KBM-7 (cell line): Measurements from ENCODE around the gene GPI.

Source experiments
- DNase-seq: peaks from one replicate; pipeline ENCODE4 v3.0.0-alpha.2; 2015
- in situ Hi-C: fragments of 300-500 bp; cut with MboI; formaldehyde crosslinking; loops from 2 replicates; pipeline ENCODE4 v1.14.3; 2020; ENCODE audit warnings: low sequenced_read_pairs, low pct_unique_long_range_greater_than_20kb, mixed read lengths

GPI gene

GRCh38 chr19:34336781-34337271 is 28.2 kb upstream of the GPI start:
- in situ Hi-C loops, result no loop called here
- peak; percentile 62 for DNase-seq

DNA sequence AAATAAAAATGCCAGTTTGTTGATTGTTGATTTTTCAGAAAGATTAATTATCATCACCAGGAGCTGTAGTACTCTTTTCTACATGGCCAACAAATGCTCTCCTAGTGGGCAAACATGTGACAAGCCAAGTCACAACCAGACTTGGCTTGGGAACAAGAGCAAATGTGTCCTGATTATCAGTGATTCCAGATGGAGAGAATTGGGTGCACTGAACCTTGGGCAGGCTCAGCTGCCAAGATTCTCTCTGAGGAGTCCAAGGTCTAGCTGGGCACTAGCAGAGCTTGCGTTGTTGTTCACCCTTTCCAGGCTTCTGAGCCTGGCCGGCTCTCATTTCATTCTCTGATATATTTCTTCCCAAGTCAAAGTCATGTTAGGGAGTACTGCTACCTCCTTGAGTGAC is 27.3 kb upstream of the GPI start:
- in situ Hi-C loops, result no loop called here
- DNase-seq, result no peak

- DNase-seq, result no peak
- in situ Hi-C loops, result no loop called here
Measured at GRCh38 chr19:34341935-34342680, 22.9 kb upstream of the GPI start.

DNA sequence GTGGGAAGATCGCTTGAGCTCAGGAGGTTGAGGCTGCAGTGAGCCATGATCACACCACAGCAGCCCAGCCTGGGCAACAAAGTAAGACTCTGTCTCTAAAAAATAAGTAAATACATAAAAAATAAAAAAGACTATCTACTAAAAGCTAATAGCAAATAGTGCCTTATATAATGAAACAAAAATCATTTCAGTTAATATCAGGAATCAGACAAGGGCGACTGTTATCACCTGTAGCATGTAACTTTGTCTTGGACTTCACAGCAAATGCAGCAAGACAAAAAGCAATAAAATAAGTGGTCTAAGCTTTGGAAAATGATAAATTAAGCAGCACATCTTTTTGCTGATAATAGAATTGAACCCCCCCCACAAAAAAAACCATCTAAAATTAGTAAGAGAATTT is 21.2 kb upstream of the GPI start:
- in situ Hi-C loops, result no loop called here
- no peak for DNase-seq

- peak; percentile 65 for DNase-seq
- in situ Hi-C loops, result no loop called here
Measured at GRCh38 chr19:34345947-34346351, 19.0 kb upstream of the GPI start.

DNA sequence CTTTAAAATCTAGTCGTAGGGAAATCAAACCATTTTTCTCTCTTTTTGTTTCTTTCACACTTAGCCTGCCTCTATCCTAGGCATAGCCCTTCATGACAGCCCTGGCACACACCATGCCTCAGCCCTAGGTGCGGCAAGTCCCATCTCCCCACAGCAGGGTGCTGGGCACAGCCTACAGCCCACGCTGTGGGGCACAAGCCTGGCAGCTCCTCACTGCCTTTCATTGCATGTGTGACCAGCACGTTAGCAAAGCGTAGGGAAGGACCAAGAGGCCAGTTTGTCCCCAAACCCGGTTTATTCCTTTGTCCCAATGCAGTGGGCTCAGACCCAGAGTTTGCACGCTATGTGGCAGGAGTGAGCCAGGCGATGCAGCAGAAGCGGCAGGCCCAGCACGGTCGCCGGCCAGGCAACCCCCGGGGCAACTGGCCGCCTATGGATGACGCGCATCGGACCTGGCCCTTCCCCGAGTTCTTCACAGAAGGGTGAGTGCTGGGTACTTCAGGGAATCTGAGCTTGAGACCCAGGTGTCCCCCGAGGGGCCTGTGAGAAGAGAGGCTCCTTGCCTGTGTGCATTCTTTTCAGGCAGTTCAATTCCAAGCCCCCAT is 17.3 kb upstream of the GPI start:
- no peak for DNase-seq
- in situ Hi-C loops, result no loop called here

DNA sequence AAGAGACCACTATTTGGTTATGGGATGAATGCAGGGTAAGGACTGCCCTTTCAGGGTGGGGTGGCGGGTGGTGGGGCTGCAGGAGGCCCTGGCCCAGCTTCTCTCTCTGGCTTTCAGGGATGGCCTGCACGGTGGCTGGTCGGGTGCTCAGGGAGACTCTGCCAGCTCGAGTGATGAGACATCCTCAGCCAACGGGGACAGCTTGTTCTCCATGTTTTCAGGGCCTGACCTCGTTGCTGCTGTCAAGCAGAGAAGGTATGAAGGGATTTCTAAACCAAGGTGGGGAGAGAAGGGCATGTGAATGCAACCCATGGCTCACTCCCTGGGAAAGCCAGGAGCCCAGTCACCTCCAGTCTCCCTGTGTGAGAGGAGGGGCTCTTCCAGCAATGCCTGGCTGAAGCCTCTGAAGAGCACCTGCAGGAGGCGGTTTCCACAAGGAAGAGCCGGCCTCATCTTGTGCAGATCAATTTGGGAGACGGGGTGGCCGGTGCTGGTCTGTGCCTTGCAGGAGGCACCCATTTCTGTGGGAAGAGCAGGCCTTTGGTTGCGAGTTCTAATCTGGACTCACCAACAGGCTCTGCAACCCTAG is 16.0 kb upstream of the GPI start:
- in situ Hi-C loops, result no loop called here
- DNase-seq, result no peak

GRCh38 chr19:34350161-34350561 is 14.8 kb upstream of the GPI start:
- in situ Hi-C loops, result no loop called here
- DNase-seq, result no peak

DNA sequence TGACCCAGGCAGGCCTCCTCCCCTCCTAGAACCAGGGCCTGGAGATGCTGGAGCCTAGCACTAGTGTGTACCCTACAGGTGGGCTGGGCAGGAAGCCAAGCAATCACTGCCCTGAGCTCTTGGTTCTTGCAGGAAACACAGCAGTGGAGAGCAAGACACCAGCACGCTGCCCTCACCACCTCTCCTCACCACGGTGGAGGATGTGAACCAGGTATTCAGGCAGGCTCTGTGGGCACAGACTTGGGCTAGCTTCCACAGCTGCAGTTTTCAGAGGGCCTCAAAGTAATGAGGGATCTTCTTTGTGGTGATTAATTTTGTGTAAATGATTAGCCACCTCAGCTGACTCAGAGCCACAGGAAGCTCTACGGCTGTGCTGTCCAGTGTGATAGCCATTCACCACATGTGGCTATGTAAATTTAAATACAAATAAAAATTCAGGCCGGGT is 13.6 kb upstream of the GPI start:
- in situ Hi-C loops, result no loop called here
- DNase-seq, result no peak

DNA sequence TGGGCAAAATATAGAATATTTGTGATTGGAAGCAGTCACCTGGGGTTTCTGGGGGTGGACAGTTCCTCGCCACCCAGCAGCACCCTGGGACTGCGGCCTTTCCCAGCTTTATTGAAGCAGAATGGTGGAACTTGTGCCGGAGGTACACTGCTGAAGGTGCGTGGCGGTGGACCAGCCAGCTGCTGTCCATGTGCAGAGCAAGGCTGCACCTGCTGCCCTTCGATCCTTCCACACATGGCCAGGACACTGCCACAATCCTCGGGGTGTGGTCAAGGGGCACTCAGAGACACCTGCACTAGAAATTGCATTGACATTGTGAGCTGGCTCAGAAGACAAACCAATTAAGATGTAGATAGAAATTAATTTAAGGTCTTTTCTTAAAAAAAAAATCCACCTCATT is 11.4 kb upstream of the GPI start:
- in situ Hi-C loops, result no loop called here
- DNase-seq, result no peak

DNA sequence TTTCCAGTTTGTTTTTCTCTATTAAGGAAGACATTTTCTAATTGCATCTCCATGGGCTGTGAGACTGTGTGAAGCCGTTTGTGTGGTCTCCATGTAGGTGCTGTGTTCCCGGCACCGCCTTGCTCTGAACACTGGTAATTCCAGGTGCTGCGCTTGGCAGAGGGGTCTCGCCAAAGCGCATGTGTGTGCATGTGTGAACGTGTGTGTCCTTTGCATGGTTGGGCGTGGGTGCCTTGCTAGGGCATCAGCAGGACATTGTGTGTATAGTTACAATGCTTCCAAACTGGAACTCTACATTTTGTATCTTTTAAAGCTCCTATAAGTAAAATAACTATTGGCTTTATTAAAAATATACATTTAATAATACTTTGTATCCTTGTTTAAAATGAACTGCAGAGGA is 9.8 kb upstream of the GPI start:
- in situ Hi-C loops, result no loop called here
- DNase-seq, result no peak

DNA sequence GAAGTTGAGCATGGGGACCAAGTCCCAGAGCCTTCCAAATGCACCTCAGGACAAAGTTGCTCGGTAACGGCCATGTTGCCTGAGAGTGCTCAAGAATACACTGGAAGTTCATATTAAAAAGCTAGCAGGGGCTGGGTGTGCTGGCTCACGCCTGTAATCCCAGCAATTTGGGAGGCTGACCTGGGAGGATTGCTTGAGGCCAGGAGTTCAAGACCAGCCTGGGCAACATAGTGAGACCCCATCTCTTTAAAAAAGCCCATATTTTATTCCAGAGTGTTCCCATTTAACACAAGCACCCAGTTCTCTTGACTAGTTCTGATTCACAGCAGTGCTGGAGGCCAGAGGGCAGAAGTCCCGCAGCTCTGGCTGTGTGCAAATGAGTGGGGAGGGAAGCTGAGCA is 8.1 kb upstream of the GPI start:
- in situ Hi-C loops, result no loop called here
- DNase-seq, result no peak

DNA sequence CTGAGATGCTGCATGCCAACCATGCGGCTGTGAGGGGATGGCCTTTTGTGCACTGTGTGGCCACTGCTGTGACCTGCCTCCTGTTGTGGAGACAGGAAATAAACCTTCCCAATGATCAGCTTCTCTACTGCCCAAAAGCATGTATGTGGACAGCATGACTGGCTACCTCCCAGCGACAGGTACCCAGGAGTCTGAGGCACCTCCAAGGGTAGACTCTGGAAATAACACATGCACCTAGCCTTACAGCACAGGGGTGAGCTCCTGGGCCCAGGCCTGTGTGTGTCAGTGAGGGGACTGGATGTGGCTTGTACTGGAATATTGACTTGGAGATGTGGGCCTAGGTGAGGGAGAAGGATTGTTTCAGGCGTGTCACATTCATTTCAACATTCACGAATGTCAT is 7.6 kb upstream of the GPI start:
- DNase-seq, result no peak
- in situ Hi-C loops, result no loop called here

DNA sequence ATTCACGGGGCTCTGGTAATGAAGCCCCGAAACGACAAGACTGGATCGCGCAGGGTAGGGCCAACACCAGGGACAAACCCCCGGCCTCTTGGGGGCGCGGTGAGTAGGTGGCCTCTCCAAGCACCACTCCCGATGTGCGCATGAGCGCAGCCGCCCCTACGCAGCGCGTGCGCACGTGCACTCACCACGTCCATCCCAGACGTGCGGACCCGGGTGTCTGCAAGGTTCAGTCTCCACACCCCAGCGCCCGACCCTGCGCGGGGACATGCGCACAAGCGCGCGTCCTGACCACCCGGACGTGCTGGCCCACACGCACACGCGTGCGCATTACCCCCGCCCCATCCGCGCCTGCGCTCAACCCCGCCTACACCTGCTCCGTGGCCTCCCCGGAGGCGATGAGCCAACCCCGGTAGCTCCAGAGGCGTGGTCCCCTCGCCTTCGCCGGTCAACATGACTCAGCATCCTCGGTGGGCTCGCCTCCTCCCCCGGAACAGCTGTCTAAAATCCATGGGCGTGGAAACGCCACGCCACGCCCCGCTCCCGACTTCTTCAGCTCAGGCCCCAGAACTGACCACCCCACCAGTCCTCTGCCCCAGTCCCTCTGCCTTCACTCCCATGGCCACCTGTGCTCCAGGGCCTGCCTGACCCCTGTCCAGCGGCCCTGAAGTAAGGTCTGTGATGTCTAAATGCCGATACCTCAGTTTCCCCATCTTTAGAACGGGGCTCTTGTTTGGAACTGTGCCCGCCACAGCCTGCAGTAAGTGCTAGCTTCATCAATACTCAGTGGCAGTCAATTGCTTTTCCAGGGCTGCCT is 5.6 kb upstream of the GPI start:
- peak; percentile 91 for DNase-seq
- in situ Hi-C loops, result no loop called here

DNA sequence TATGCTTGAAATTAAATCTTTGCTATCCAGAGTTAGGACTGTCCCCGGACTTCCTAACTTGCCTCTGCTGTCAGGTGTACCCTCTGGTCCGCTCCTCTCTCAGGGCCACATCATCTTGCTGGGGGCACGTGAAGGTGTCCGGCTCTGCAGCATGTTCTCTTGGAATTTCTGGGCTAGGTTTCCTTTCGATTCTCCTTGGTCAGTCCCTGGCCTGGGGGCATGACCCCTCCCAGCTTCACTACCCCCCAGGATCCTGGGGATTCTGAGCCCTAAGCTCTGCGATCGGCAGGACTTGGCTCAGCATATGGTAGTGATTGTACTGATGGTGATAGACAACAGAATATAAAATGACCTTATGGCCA is 5.1 kb upstream of the GPI start:
- DNase-seq, result no peak
- in situ Hi-C loops, result no loop called here

DNA sequence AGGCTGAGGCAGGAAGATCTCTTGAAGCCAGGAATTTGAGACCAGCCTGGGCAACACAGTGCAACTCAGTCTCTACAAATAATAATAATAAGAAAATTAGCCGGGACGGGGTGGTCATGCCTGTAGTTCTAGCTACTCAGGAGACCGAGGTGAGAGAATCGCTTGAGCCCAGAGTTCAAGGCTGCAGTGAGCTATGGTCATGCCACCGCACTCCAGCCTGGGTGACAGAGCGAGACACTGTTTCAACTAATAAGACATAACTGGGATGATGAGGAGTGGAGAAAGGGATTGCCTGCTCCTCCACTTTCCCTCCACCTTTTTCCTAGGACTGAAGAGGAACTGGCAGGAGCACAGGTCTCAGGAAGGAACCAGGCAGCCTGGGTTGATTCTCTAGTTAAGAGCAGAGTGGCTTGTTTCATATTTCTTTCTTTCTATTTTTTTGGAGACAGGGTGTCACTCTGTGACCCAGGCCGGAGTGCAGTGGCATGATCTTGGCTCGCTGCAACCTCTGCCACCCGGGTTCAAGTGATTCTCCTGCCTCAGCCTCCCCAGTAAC is 4.6 kb upstream of the GPI start:
- in situ Hi-C loops, result no loop called here
- no peak for DNase-seq

DNA sequence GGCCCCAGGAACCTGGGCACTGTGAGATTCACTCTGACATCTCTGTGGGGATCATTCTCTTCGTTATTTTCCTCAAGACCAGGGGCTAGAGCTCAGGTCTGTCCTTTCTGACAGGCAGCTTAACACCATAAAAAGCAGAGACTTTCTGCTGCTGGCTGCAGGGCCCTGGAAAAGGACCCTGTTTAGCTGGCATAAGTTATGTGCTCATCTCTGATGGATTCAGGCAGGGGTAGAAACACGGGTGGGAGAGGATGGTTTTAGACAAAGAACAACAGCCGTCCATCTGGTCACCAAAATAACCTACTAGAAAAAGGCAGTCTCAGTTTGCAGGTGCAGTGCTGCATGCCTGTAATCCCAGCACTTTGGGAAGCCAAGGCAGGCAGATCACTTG is 2.3 kb upstream of the GPI start:
- in situ Hi-C loops, result no loop called here
- DNase-seq, result no peak

- DNase-seq, result no peak
- in situ Hi-C loops, result no loop called here
Measured at GRCh38 chr19:34363094-34363493, 1.9 kb upstream of the GPI start.

- in situ Hi-C loops, result no loop called here
- no peak for DNase-seq
Measured at GRCh38 chr19:34363930-34364329, 1.1 kb upstream of the GPI start.

GRCh38 chr19:34364462-34364829 is 550 bp upstream of the GPI start:
- in situ Hi-C loops, result no loop called here

More at GRCh38 chr19:34364462-34364829, 550 bp upstream of the GPI start:
- DNase-seq, result no peak
